ENCODE data around the gene C2CD2. TPM values are rescaled to one million over a fixed set of nuclear protein-coding genes. Genes with fewer than 3 reads are reported as not detected.

Gene C2CD2
- total and polyA plus RNA-seq, 2 of the 4 experiments (the other 2 are of a cell fraction) = 15.6 to 25.3 TPM

DNA sequence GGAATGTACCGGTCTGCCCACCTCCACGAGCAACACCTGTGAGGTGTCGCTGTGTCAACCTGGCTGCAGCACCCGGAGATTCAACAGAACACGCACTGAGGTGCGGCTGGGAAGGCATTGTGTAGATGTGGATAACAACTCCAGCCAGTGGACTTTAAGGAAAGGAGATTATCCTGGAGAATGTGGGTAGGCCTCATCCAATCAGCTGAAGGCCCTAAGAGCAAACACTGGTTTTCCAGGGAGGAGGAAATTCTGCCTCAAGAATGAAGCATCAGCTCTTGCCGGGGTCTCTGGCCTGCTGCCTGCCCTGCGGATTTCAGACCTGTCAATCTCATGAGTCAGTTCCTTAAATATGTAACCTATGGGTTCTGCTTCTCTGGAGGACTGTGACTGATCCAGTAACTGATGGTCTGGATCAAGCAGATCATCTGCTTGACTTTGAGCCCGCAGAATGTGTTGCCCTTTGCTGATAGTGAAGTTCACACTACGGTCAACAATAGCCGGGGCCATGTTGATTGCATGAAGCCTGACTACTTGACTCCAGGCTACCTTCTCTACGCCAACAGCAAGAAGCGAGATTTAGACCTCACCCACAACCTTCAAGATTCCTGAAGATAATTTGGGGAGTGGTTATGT, 58.8 kb downstream of the C2CD2 start:
- Histone ChIP-seq H2BK120ac (ENCODE audit: low read depth, low read length) (no peak overlapping the region; the same call in 1 of the 2 replicates), H2BK5ac (ENCODE audit: low read depth, low read length, poor library complexity, severe bottlenecking) (peak overlapping the region; percentile 16), H3K36me3 (ENCODE audit: control insufficient read depth, insufficient read depth, low read length) (peaks cover 15% of the 10 kb centered on the region; the same call in 1 of the 2 replicates), H3K27ac (ENCODE audit: insufficient read depth, low read length) (peak overlapping the region; percentile 68; the same call in 1 of the 2 replicates), H2AFZ (replicated peaks; ENCODE audit: low read length, poor library complexity) (no peak overlapping the region), H2BK20ac (ENCODE audit: low read depth, low read length) (no peak overlapping the region), H3K9me3 (ENCODE audit: control insufficient read depth, insufficient read depth, low read length) (no peaks in the 10 kb centered on the region), H3K18ac (ENCODE audit: low read depth, low read length) (no peak overlapping the region), H3K4me1 (ENCODE audit: control insufficient read depth, insufficient read depth, low read length) (peaks cover 14% of the 10 kb centered on the region), H3K79me1 (ENCODE audit: low read depth in 1 of 2, low read length in 2 of 2) (peaks cover 4 to 7% of the 10 kb centered on the region in 2 experiments; a peak in 2 of 4 replicates), H3K14ac (replicated peaks; ENCODE audit: low read depth, low read length) (no peak overlapping the region), H3K4ac (ENCODE audit: low read depth, low read length) (peak overlapping the region; percentile 49), H3K9ac (ENCODE audit: low read depth, low read length) (no peak overlapping the region), H3K56ac (ENCODE audit: extremely low read depth, insufficient read depth, low read length) (no peak overlapping the region), H3K4me2 (ENCODE audit: low read depth, low read length) (peak overlapping the region; percentile 13; the same call in 1 of the 2 replicates), H2AK9ac (replicated peaks; ENCODE audit: low read depth, low read length, poor library complexity) (peak overlapping the region; percentile 4), H4K5ac (ENCODE audit: low read depth, low read length) (no peak overlapping the region), H2AK5ac (ENCODE audit: low read depth, low read length) (peak overlapping the region; percentile 74; the same call in 1 of the 2 replicates), H4K8ac (ENCODE audit: low read depth in 2 of 2, low read length in 2 of 2) (peak overlapping the region in 1 of 2 experiments; percentile 34; a peak in 1 of 4 replicates), H4K91ac (ENCODE audit: insufficient read depth, low read depth, low read length) (no peak overlapping the region), H3K9me1 (ENCODE audit: insufficient read depth, low read length) (peaks cover 17% of the 10 kb centered on the region), H2BK15ac (ENCODE audit: low read depth, low read length) (no peak overlapping the region; the same call in 2 of the 3 replicates), H3K27me3 (ENCODE audit: control insufficient read depth, insufficient read depth, low read length) (no peaks in the 10 kb centered on the region), H3K4me3 (ENCODE audit: insufficient read depth, low read depth, low read length) (no peak overlapping the region), H4K20me1 (ENCODE audit: insufficient read depth, low read length) (peaks cover 11% of the 10 kb centered on the region), H3K23ac (ENCODE audit: low read depth, low read length) (0 out of 2 replicates have a peak overlapping the region, but pooled peaks have one; percentile 19)
- 33% methylated on average over 3 of the region's 13 CpGs; no CpG with 5 or more reads in 1 of the 2 experiments for WGBS, 2 experiments (ENCODE audit: extremely low coverage in 2 of 2, insufficient read length in 1 of 2)
- in situ Hi-C loops (cut with MboI; ENCODE audit: low sequenced_read_pairs) = no loop called here
- TF ChIP-seq, protein P1, sequence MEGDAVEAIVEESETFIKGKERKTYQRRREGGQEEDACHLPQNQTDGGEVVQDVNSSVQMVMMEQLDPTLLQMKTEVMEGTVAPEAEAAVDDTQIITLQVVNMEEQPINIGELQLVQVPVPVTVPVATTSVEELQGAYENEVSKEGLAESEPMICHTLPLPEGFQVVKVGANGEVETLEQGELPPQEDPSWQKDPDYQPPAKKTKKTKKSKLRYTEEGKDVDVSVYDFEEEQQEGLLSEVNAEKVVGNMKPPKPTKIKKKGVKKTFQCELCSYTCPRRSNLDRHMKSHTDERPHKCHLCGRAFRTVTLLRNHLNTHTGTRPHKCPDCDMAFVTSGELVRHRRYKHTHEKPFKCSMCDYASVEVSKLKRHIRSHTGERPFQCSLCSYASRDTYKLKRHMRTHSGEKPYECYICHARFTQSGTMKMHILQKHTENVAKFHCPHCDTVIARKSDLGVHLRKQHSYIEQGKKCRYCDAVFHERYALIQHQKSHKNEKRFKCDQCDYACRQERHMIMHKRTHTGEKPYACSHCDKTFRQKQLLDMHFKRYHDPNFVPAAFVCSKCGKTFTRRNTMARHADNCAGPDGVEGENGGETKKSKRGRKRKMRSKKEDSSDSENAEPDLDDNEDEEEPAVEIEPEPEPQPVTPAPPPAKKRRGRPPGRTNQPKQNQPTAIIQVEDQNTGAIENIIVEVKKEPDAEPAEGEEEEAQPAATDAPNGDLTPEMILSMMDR (conservative IDR thresholded peaks at IDR 0.05; ENCODE audit: low read depth, low read length) = no peak
- TF ChIP-seq POLR2A (IDR thresholded peaks at IDR 0.05; ENCODE audit: low read depth, low read length) (no peak), FOS (IDR thresholded peaks at IDR 0.05; ENCODE audit: low read depth, low read length) (peak; percentile 40; the same call in 1 of the 2 replicates)
- ChIA-PET CTCF (no interaction called here), POLR2A (ENCODE audit: unreplicated experiment) (no interaction called here)
- dilution Hi-C loops (cut with HindIII; ENCODE audit: low sequenced_read_pairs, unreplicated experiment) = no loop called here
- intact Hi-C loops (cut with micrococcal nuclease) = no loop called here
- ATAC-seq (ENCODE audit: low read depth) = peak; percentile 92
- no TSS peak for BruUV-seq (replicated peaks)
- peak; percentile 91 for DNase-seq
